Panc1 (cell line): ENCODE data around the gene EGR1.

Experiments
- POLR2AphosphoS5 ChIP-seq: IDR thresholded peaks from 2 replicates; pipeline ENCODE4 v1.6.1; 2012; ENCODE audit warnings: mild to moderate bottlenecking, low read depth, low read length, moderate library complexity
- SIN3A ChIP-seq: IDR thresholded peaks from 2 replicates; pipeline ENCODE4 v1.6.1; 2012; ENCODE audit warnings: low read depth, mild to moderate bottlenecking, low read length, moderate library complexity, borderline replicate concordance; ENCODE audit not compliant: insufficient read depth
- TF ChIP-seq, protein P1 (sequence below): fragments of 450-650 bp; IDR thresholded peaks from 2 replicates; pipeline ENCODE4 v1.5.1; 2017; ENCODE audit warnings: mild to moderate bottlenecking
- TF ChIP-seq, protein P2 (sequence below), 2 experiments: IDR thresholded peaks; 2 replicates each; pipeline ENCODE4 v1.6.1; 2011 to 2012; ENCODE audit warnings: low read depth in 2 of 2, control low read depth in 1 of 2, low read length in 1 of 2, mild to moderate bottlenecking in 1 of 2, moderate library complexity in 1 of 2; ENCODE audit not compliant: insufficient read depth in 1 of 2

DNA sequence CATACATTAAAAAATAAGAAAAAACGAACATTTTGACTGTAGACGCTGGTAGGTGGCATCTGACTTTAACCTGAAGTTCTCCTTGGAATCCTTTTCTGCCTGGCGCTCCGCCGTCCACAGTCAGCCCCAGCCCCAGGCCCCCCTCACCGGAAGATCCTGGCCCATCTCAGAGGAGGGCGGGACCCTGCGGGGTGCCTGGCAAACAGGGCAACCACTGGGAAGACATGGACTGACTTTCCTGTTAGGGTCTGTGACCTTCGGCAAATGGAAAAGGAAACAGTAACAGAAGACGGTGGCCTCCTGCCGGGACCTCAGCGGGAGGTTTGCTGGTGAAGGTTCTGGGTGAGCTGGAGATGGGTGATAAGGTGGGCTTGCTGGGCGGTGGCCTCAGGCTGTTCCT, 11.7 kb upstream of the EGR1 start:
- TF ChIP-seq, protein P1, sequence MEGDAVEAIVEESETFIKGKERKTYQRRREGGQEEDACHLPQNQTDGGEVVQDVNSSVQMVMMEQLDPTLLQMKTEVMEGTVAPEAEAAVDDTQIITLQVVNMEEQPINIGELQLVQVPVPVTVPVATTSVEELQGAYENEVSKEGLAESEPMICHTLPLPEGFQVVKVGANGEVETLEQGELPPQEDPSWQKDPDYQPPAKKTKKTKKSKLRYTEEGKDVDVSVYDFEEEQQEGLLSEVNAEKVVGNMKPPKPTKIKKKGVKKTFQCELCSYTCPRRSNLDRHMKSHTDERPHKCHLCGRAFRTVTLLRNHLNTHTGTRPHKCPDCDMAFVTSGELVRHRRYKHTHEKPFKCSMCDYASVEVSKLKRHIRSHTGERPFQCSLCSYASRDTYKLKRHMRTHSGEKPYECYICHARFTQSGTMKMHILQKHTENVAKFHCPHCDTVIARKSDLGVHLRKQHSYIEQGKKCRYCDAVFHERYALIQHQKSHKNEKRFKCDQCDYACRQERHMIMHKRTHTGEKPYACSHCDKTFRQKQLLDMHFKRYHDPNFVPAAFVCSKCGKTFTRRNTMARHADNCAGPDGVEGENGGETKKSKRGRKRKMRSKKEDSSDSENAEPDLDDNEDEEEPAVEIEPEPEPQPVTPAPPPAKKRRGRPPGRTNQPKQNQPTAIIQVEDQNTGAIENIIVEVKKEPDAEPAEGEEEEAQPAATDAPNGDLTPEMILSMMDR = no peak
- no peak for TF ChIP-seq POLR2AphosphoS5
- TF ChIP-seq, protein P2, sequence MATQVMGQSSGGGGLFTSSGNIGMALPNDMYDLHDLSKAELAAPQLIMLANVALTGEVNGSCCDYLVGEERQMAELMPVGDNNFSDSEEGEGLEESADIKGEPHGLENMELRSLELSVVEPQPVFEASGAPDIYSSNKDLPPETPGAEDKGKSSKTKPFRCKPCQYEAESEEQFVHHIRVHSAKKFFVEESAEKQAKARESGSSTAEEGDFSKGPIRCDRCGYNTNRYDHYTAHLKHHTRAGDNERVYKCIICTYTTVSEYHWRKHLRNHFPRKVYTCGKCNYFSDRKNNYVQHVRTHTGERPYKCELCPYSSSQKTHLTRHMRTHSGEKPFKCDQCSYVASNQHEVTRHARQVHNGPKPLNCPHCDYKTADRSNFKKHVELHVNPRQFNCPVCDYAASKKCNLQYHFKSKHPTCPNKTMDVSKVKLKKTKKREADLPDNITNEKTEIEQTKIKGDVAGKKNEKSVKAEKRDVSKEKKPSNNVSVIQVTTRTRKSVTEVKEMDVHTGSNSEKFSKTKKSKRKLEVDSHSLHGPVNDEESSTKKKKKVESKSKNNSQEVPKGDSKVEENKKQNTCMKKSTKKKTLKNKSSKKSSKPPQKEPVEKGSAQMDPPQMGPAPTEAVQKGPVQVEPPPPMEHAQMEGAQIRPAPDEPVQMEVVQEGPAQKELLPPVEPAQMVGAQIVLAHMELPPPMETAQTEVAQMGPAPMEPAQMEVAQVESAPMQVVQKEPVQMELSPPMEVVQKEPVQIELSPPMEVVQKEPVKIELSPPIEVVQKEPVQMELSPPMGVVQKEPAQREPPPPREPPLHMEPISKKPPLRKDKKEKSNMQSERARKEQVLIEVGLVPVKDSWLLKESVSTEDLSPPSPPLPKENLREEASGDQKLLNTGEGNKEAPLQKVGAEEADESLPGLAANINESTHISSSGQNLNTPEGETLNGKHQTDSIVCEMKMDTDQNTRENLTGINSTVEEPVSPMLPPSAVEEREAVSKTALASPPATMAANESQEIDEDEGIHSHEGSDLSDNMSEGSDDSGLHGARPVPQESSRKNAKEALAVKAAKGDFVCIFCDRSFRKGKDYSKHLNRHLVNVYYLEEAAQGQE (IDR thresholded peaks at IDR 0.05; ENCODE audit: insufficient read depth in 1 of 2, low read depth in 2 of 2, low read length in 1 of 2) = no peak
- TF ChIP-seq SIN3A = no peak
